HEK293 (cell line): ENCODE data around the gene PAM.

Experiments
- CTCF ChIP-seq: fragments of 450-650 bp; formaldehyde crosslinking; IDR thresholded peaks from 2 replicates; pipeline ENCODE4 v1.5.1; 2016; ENCODE audit warnings: missing biosample characterization, missing genetic modification characterization
- YY1 ChIP-seq: fragments of 450-650 bp; formaldehyde crosslinking; IDR thresholded peaks from 2 replicates; pipeline ENCODE4 v1.5.1; 2018; ENCODE audit warnings: missing biosample characterization, missing genetic modification characterization
- ZBTB49 ChIP-seq: fragments of 450-650 bp; formaldehyde crosslinking; IDR thresholded peaks from 2 replicates; pipeline ENCODE4 v1.5.1; 2016; ENCODE audit warnings: missing biosample characterization, missing genetic modification characterization, low read depth
- ZBTB6 ChIP-seq: fragments of 450-650 bp; formaldehyde crosslinking; IDR thresholded peaks from 2 replicates; pipeline ENCODE4 v1.5.1; 2017; ENCODE audit warnings: missing biosample characterization, missing genetic modification characterization
- ZFP37 ChIP-seq: fragments of 450-650 bp; formaldehyde crosslinking; IDR thresholded peaks from 2 replicates; pipeline ENCODE4 v1.5.1; 2016; ENCODE audit warnings: missing biosample characterization, missing genetic modification characterization
- ZNF239 ChIP-seq: fragments of 450-650 bp; formaldehyde crosslinking; IDR thresholded peaks from 2 replicates; pipeline ENCODE4 v1.5.1; 2016; ENCODE audit warnings: missing biosample characterization, missing genetic modification characterization
- ZNF391 ChIP-seq: fragments of 450-650 bp; formaldehyde crosslinking; IDR thresholded peaks from 2 replicates; pipeline ENCODE4 v1.5.1; 2016; ENCODE audit warnings: low read depth, missing biosample characterization, missing genetic modification characterization, borderline replicate concordance
- ZNF394 ChIP-seq: fragments of 450-650 bp; formaldehyde crosslinking; IDR thresholded peaks from 2 replicates; pipeline ENCODE4 v1.5.1; 2016; ENCODE audit warnings: missing biosample characterization, missing genetic modification characterization, mild to moderate bottlenecking, moderate library complexity, borderline replicate concordance
- ZNF404 ChIP-seq: fragments of 450-650 bp; formaldehyde crosslinking; IDR thresholded peaks from 2 replicates; pipeline ENCODE4 v1.5.1; 2017; ENCODE audit warnings: missing biosample characterization, missing genetic modification characterization
- ZNF548 ChIP-seq: fragments of 450-650 bp; formaldehyde crosslinking; IDR thresholded peaks from 2 replicates; pipeline ENCODE4 v1.5.1; 2016; ENCODE audit warnings: missing biosample characterization, missing genetic modification characterization
- TF ChIP-seq, protein P1 (sequence below): fragments of 450-650 bp; formaldehyde crosslinking; IDR thresholded peaks from 2 replicates; pipeline ENCODE4 v1.5.1; 2016; ENCODE audit warnings: missing biosample characterization, missing genetic modification characterization
- TF ChIP-seq, protein P2 (sequence below): fragments of 450-650 bp; formaldehyde crosslinking; IDR thresholded peaks from 2 replicates; pipeline ENCODE4 v1.5.1; 2016; ENCODE audit warnings: missing biosample characterization, missing genetic modification characterization

DNA sequence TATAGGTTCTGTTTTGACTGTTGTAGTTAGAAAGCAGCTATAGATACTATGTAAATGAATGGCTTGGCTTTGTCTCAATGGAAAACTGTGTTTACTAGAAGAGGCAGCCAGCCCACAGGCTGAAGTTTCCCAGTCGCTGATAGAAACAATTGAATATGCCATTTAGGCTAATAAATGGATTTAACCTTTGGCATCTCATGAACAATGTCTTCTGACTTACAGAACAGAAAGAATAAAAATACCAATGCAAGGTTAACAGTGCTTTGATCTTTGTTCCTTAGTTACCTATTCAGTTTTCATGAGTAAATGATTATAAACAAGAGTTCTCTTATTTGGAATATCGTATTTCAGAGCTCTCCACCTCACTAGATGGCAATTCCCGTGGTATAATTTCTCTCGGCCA is 120.6 kb downstream of the PAM start:
- TF ChIP-seq ZFP37 (tag by site-specific recombination) (no peak), ZNF239 (tag by site-specific recombination) (no peak), YY1 (tag by site-specific recombination) (no peak), ZBTB6 (no peak), ZNF391 (tag by site-specific recombination) (no peak), CTCF (tag by site-specific recombination) (no peak), ZNF394 (tag by site-specific recombination) (no peak), ZBTB49 (tag by site-specific recombination) (no peak), ZNF404 (no peak), ZNF548 (tag by site-specific recombination) (no peak)
- TF ChIP-seq, protein P1, sequence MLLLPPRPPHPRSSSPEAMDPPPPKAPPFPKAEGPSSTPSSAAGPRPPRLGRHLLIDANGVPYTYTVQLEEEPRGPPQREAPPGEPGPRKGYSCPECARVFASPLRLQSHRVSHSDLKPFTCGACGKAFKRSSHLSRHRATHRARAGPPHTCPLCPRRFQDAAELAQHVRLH (tag by site-specific recombination): no peak
- TF ChIP-seq, protein P2, sequence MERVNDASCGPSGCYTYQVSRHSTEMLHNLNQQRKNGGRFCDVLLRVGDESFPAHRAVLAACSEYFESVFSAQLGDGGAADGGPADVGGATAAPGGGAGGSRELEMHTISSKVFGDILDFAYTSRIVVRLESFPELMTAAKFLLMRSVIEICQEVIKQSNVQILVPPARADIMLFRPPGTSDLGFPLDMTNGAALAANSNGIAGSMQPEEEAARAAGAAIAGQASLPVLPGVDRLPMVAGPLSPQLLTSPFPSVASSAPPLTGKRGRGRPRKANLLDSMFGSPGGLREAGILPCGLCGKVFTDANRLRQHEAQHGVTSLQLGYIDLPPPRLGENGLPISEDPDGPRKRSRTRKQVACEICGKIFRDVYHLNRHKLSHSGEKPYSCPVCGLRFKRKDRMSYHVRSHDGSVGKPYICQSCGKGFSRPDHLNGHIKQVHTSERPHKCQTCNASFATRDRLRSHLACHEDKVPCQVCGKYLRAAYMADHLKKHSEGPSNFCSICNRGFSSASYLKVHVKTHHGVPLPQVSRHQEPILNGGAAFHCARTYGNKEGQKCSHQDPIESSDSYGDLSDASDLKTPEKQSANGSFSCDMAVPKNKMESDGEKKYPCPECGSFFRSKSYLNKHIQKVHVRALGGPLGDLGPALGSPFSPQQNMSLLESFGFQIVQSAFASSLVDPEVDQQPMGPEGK: no peak
